Kidney (tissue), 14 donors: ENCODE results near the gene TRPV2. TPM values are rescaled to one million over a fixed set of nuclear protein-coding genes. Genes with fewer than 3 reads are reported as not detected.

ENCODE experiments used
- DNase-seq, 5 donors: peaks; one replicate each; pipeline ENCODE4 v3.0.0-alpha.2; 2013 to 2020
- FAIRE-seq: peaks from 2 replicates; lab custom pipeline; 2012; peaks lifted over from hg19 to GRCh38; lab: Jason Lieb, UNC
- H3K27ac ChIP-seq, 2 donors: one replicate each; pipeline ENCODE4 v1.7.0; 2013; ENCODE audit warnings: low read depth in 2 of 2, low read length in 2 of 2, inconsistent platforms in 1 of 2
- H3K27me3 ChIP-seq: one replicate; pipeline ENCODE4 v1.7.1; 2013; ENCODE audit warnings: low read length, inconsistent platforms; ENCODE audit not compliant: control insufficient read depth, insufficient read depth
- H3K36me3 ChIP-seq, 3 donors: one replicate each; pipeline versions ENCODE4 v1.7.0 to v1.7.1; 2013; ENCODE audit warnings: low read length in 3 of 3, control low read depth in 1 of 3, inconsistent platforms in 1 of 3; ENCODE audit not compliant: insufficient read depth in 3 of 3, control insufficient read depth in 2 of 3
- H3K4me1 ChIP-seq, 3 donors: one replicate each; pipeline versions ENCODE4 v1.7.0 to v1.7.1; 2013; ENCODE audit warnings: low read length in 3 of 3, inconsistent platforms in 1 of 3, low read depth in 1 of 3; ENCODE audit not compliant: control insufficient read depth in 2 of 3, insufficient read depth in 2 of 3
- H3K4me3 ChIP-seq, 3 donors: one replicate each; pipeline versions ENCODE4 v1.7.0 to v1.8.1; 2013; ENCODE audit warnings: low read length in 3 of 3, control low read depth in 1 of 3, inconsistent platforms in 1 of 3
- H3K9ac ChIP-seq, 3 donors: one replicate each; pipeline versions ENCODE4 v1.7.0 to v1.7.1; 2013; ENCODE audit warnings: low read length in 3 of 3, control low read depth in 1 of 3, inconsistent platforms in 1 of 3
- H3K9me3 ChIP-seq, 3 donors: one replicate each; pipeline versions ENCODE4 v1.7.0 to v1.7.1; 2013; ENCODE audit warnings: low read length in 3 of 3, control low read depth in 1 of 3, inconsistent platforms in 1 of 3; ENCODE audit not compliant: control insufficient read depth in 2 of 3, insufficient read depth in 1 of 3
- intact Hi-C: fragments of 100-400 bp; cut with DNase I; formaldehyde crosslinking; loops from one replicate; pipeline ENCODE4 v1.11.1; 2022
- polyA plus RNA-seq: library from polyadenylated mRNA; stranded (reverse); fragments of 350-450 nt; fragmentation: Illumina TruSeq; extraction: RNeasy Lipid Tissue Mini Kit (QIAGEN cat#74804); gene quantifications from one replicate; pipeline ENCODE4 v1.2.3, GENCODE V29; 2014; ENCODE audit warnings: low read depth, low replicate concordance; ENCODE audit not compliant: insufficient read depth
- total RNA-seq: library from RNA; stranded (reverse); fragmentation: NEBNext Ultra II Directional; extraction: Animal tissue kit (Norgen Biotek cat#: 25700); gene quantifications from one replicate; pipeline ENCODE4 v1.2.1, GENCODE V29; 2021
- TF ChIP-seq, protein P1 (sequence below): IDR thresholded peaks from 3 replicates; pipeline ENCODE4 v1.5.1; 2012; ENCODE audit warnings: mild to moderate bottlenecking, moderate library complexity, borderline replicate concordance; ENCODE audit not compliant: insufficient read depth; ENCODE audit errors: extremely low read depth
- donor health status: control.
- donor health status: control.
- donor health status: control.
- donor health status: control.
- donor health status: control.
- donor health status: DM: yes; HTN: yes; CAD: no.
- donor health status: Normal renal cell carcinoma (clear cell type).

The TRPV2 gene
- total and polyA plus RNA-seq, 2 donors from 2014 or later, result 8.6 to 18.2 TPM

DNA sequence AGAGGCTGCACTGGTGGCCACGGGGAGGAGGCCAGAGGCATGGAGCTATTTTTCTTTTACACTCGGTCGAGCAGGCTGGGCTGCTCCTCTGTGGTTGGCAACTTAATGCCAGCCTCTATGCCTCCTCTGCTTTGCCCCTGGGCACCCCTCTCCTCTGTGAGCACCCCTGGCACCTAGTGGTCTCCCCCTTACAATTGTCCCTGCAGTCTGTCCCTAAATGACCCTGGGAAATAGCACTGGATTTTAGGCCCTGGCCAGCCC, 49.6 kb downstream of the TRPV2 start:
- TF ChIP-seq, protein P1, sequence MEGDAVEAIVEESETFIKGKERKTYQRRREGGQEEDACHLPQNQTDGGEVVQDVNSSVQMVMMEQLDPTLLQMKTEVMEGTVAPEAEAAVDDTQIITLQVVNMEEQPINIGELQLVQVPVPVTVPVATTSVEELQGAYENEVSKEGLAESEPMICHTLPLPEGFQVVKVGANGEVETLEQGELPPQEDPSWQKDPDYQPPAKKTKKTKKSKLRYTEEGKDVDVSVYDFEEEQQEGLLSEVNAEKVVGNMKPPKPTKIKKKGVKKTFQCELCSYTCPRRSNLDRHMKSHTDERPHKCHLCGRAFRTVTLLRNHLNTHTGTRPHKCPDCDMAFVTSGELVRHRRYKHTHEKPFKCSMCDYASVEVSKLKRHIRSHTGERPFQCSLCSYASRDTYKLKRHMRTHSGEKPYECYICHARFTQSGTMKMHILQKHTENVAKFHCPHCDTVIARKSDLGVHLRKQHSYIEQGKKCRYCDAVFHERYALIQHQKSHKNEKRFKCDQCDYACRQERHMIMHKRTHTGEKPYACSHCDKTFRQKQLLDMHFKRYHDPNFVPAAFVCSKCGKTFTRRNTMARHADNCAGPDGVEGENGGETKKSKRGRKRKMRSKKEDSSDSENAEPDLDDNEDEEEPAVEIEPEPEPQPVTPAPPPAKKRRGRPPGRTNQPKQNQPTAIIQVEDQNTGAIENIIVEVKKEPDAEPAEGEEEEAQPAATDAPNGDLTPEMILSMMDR, result no peak
- peaks cover 0 to 13% (median 0%) of the 10 kb centered on the region in 3 donors for H3K4me1 ChIP-seq

DNA sequence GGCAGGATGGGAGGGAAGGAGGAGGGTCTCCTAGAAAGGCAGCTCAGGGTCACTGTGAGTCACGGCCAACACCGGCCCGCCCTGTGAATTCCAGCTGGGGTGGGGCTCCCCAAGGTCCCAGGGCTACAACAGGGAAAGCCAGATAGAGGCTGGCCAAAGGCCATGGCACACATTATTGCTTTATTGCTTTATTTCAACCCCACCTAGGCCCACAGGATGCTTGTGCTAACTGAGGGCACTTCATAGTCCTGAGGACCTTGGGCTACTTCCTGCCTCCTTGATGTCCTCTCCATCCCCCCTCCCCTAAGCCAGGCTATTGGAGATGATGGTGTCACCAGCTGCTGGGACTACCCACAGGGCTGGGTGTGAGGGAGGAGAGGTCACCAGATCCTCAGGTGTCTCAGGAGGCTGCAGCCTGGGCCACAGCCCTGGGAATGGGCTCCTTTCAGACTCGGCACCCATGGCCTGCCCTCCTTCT, 50.5 kb downstream of the TRPV2 start:
- no peaks in the 10 kb centered on the region for H3K36me3 ChIP-seq
- H3K4me3 ChIP-seq, result no peak overlapping the region
- TF ChIP-seq, protein P1, result no peak
- intact Hi-C loops, result no loop called here
- DNase-seq, result no peak
- peaks cover 0 to 11% (median 0%) of the 10 kb centered on the region in 3 donors for H3K4me1 ChIP-seq
- H3K27me3 ChIP-seq, result no peaks in the 10 kb centered on the region
- no peak overlapping the region for H3K9ac ChIP-seq
- no peaks in the 10 kb centered on the region for H3K9me3 ChIP-seq
- H3K27ac ChIP-seq, result peak overlapping the region in 1 of 2 donors; percentile 14
- FAIRE-seq, result no peak

More for the DNA sequence above, 49.6 kb downstream of the TRPV2 start:
- Histone ChIP-seq H3K4me3 (no peak overlapping the region), H3K9me3 (no peaks in the 10 kb centered on the region), H3K27me3 (no peaks in the 10 kb centered on the region), H3K27ac (no peak overlapping the region), H3K9ac (no peak overlapping the region), H3K36me3 (no peaks in the 10 kb centered on the region)
- no peak for FAIRE-seq
- DNase-seq, result no peak
- intact Hi-C loops, result no loop called here

DNA sequence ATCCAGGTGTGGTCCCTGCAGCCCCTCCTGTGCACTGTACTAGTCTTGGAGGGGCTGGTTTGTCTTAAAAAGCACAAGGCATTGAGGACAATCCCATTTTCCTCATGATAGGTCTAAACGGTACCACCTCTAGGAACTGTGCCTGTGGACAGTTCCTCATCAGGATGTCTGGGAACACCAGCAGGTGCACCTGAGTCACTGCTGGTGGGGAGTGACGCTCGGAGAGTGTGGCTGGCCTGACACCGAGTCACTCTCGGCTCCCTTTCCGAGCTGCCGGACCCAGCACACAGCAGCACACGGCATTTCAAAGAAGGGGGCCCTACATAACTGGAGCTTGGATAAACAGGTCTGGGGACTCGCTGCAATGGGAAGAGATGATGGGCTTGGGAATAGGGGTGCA, 51.0 kb downstream of the TRPV2 start:
- DNase-seq, result no peak
- intact Hi-C loops, result no loop called here
- H3K4me1 ChIP-seq, result peaks cover 0 to 11% (median 0%) of the 10 kb centered on the region in 3 donors
- no peak for FAIRE-seq
- TF ChIP-seq, protein P1, result no peak
- H3K36me3 ChIP-seq, result no peaks in the 10 kb centered on the region
- no peak overlapping the region for H3K9ac ChIP-seq
- H3K27me3 ChIP-seq, result no peaks in the 10 kb centered on the region
- peak overlapping the region in 1 of 2 donors; percentile 14 for H3K27ac ChIP-seq
- no peak overlapping the region for H3K4me3 ChIP-seq
- no peaks in the 10 kb centered on the region for H3K9me3 ChIP-seq

DNA sequence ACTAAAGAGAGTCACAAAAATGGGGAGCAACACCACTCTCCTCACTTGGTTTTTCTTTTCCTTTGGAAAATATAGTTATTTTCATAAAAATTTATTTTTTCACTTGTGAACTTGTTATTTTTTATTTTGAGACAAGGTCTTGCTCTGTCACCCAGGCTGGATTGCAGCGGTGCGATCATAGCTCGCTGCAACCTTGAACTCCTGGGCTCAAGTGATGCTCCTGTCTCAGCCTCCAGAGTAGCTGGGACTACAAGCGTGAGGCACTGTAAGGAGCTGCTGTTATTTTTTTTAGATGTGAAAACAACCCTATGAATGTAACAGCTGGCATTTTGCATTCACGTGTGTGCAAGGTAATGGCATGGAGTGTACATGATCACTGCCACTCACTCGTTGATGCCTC, 51.7 kb downstream of the TRPV2 start:
- H3K9ac ChIP-seq, result no peak overlapping the region

More for the DNA sequence above, 51.7 kb downstream of the TRPV2 start:
- Histone ChIP-seq H3K27me3 (no peaks in the 10 kb centered on the region), H3K4me3 (no peak overlapping the region), H3K27ac (no peak overlapping the region), H3K36me3 (no peaks in the 10 kb centered on the region), H3K4me1 (peaks cover 0 to 11% (median 0%) of the 10 kb centered on the region in 3 donors), H3K9me3 (no peaks in the 10 kb centered on the region)
- no peak for DNase-seq
- FAIRE-seq, result no peak
- TF ChIP-seq, protein P1, result no peak
- intact Hi-C loops, result no loop called here
